NCI-H226 (cell line): ENCODE data around the gene SEL1L.
"Not testable (repeated sequence)": the region's sequence is repeated elsewhere in the genome, so short reads cannot be mapped to it uniquely, and the experiment has no call there.

Experiments used
- DNase-seq: peaks from one replicate; pipeline ENCODE4 v3.0.0-alpha.2; 2015

Gene SEL1L

DNA sequence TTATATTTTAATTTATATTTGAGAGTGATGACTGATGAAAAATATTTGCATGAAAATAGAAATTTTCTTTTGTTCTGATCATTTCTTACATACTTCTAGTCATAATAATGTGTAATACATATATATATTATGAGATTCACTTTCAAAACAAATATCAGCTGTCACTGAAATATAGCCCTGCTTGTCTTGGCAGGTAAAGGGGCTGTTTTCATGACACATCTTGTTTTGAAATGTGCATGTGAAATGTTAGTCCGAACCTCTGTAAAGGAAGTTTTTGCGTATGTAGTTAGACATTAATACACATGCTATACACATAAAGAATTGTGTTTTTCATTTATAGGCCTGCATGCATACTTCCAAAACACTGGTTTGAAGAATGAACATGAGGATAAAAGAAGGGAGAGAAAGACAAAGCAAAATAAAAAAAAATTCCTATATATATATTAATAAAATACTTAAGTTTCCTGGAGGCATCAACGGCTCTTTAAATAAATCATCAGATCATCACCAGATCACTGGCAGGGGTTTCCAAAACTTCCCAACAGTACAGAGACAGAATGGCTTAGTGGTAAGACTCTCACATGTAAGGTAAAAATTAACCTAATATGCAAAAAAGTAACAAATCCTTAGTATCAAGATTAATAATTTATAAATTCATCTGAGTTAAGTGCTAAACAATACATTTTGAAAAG, 60.1 kb downstream of the SEL1L start:
- no peak for DNase-seq

DNA sequence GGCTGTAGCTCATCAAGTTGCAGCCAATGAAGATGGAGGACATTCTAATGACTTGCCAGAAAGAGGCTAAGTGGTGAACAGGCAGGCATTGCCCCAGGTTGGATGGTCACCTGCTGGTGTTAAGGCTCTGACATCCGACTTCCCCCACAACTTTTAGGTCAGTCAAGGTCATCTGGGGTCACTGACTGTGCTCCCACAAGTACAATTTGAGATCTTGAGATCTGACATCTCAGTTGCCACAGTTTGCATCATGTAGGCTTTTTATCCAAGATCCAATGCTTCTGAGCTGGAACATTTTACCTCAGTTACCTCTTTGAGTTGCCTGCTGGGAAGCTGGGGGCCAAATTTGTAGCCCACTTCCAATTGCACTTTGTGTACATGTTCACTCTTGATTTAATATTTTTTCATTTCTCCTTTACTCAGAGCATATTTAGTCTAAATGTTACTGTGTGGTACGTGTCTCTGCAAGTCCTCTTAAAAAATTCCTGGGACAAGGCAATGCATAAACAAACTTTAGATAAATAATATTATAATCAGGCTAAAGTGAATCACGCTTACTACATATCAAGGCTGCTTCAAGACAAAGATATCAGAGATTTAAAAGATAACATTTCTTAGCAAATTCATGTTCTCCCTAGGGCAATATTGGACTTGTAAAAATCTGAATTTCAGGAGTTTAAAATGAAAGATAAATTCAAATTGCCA, 61.4 kb downstream of the SEL1L start:
- no peak for DNase-seq

GRCh38 chr14:81471062-81471461, 62.6 kb downstream of the SEL1L start:
- DNase-seq: no peak

GRCh38 chr14:81470557-81470826, 63.2 kb downstream of the SEL1L start:
- not testable (repeated sequence) for DNase-seq

- DNase-seq: no peak
Observed at GRCh38 chr14:81466854-81467253, 66.8 kb downstream of the SEL1L start.

DNA sequence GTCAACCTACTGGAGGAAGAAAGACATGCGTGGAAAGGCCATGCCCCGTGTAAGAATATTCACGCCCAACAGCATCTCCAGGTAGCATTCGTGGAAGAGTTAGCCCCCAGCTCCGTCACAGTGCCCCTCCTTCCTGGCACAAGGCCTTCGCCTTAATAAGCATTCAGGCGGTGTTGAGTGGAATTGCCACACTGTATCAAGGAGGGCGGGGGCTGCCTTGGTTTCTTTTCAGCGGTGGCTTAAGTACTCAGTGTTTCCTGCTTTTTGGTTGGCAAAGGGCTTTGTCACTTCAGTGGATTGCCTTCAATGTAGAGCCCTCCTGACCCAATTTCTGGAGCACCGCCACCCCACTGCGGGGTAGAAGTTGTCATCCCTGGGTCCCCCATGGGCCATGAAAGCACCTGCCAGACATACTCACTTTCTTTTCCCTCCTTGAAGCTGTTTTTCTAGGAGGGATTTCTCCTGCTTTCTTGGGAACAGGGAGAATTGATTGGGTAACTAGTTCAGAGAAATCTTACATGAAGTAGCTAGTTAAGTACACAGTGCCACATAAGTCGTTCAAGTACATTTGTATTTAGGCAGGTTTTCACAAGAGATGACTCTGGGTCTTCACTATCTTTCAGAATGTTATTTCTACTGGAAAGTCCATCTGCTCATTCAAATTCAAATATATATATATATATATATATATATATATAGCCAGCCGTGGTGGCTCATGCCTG, 68.0 kb downstream of the SEL1L start:
- DNase-seq: no peak

GRCh38 chr14:81465003-81465392, 68.7 kb downstream of the SEL1L start:
- DNase-seq: not testable (repeated sequence)

GRCh38 chr14:81464253-81465002, 69.2 kb downstream of the SEL1L start:
- peak; percentile 32 for DNase-seq

- DNase-seq: not testable (repeated sequence)
Observed at GRCh38 chr14:81462356-81462755, 71.3 kb downstream of the SEL1L start.

GRCh38 chr14:81459912-81460311, 73.7 kb downstream of the SEL1L start:
- DNase-seq: no peak

DNA sequence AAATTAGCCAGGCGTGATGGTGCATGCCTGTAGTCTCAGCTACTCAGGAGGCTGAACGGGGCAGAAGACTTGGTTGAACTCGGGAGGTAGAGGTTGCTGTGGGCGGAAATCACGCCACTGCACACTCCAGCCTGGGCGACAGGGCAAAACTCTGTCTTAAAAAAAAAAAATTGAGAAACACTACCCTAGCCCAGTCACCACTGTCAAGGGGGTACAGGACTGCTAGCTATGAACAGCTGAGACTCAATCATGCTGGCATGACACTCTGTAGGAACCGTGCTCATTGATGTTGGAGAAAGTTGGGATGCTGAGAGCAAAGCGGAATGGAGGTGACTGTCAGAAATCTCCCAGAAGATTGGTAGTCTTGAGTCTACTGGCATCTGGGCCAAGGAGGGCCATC, 75.3 kb downstream of the SEL1L start:
- no peak for DNase-seq

- DNase-seq: no peak
Observed at GRCh38 chr14:81455390-81455789, 78.3 kb downstream of the SEL1L start.

GRCh38 chr14:81454572-81455218, 79.0 kb downstream of the SEL1L start:
- no peak for DNase-seq

DNA sequence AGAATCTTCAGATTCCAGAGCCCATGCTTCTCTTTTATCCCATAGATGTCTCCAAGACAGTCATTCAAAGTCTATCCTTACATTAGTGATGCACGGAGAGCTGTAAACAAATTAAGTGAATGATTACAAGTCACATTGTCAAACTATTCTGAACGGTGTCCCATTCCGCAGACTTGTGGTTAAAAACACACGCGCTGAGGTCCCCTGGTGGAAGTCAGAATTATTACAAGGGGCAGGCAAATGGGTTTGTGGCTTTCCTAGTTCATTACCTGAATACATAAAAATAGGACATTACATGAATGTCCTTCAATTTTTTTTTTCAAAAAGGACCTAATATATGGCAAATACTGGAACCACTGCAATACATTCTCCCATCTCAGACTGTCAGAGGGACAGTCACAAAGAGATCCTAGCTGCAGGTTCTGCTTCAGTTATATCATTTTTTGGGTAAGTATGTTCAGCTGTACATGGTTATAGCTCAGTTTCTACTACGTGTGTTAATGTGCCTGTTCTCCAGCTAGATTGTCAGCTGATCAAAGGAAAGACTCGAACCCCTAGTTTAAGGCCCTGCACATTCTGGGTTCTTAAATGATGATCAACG, 80.4 kb downstream of the SEL1L start:
- no peak for DNase-seq

- DNase-seq: no peak
Observed at GRCh38 chr14:81452341-81453133, 81.1 kb downstream of the SEL1L start.

- DNase-seq: no peak
Observed at GRCh38 chr14:81450976-81451375, 82.7 kb downstream of the SEL1L start.

GRCh38 chr14:81450100-81450531, 83.5 kb downstream of the SEL1L start:
- no peak for DNase-seq

- DNase-seq: no peak
Observed at GRCh38 chr14:81449576-81449975, 84.1 kb downstream of the SEL1L start.

DNA sequence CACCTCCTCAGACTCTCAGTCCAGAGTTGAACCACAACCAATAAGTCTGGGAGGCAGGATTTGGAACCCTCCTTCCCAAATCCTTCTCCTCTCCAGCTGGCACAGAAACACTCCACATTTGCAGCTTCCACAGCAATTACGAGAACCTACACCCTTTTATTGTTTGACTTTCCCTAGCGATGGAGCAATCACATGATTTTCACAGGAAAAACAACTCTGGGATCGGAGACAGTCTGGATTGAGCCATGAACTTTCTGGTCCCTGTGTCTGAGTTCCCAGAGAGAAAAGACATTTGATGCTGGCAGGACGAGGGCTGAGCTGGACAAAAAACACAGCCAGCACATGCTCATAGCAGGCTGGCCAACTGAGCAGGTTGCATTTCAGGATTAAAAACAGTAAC, 84.5 kb downstream of the SEL1L start:
- no peak for DNase-seq

DNA sequence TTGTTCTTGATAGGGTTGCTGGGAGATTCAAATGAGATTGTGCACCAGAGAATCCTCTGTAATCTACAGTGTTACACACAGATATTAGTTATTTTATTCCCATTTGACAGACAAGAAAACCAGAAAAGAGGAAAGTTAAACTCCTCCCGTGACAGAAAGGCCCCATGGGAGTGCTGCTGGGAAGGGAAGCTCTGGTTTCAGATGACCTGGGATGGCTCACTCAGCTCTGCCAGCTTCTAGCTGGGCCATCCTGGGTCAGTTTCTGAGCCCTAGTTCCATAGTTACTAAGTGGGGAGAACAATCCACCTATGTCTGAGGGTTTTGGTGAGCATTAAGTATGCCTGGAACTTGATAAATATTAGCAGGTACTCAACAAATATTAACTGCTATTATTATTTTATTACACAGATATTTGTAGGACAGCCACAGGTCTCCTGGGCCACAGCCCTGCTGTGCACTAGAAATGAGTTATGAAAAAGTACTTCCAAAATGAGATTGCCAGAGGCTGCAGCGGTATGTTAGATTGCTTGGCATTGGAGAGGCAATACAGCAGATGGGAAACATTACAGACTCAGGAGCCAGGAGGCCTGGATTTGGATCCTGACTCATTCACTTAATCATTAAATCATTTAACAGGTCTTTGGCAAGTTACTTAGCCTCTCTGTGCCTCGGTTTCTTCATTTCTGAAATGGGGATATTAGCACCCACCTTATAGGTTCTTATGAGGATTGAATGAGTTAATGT, 86.5 kb downstream of the SEL1L start:
- DNase-seq: no peak
